Activated T-helper 1 cell treated with anti-CD3 and anti-CD28 coated beads, Interleukin-12 subunit alpha, Interleukin-12 subunit beta, Interleukin-2, Interleukin-4 antibody, amounts not matched to agents 30 ng/mL and 10 ng/mL and 1 ng/mL, durations not matched to agents 14 hours and 24 hours and 36 hours (primary cell): ENCODE data around the gene SMYD3. TPM values are rescaled to one million over a fixed set of nuclear protein-coding genes. Genes with fewer than 3 reads are reported as not detected.
"Not testable (repeated sequence)": the region's sequence is repeated elsewhere in the genome, so short reads cannot be mapped to it uniquely, and the experiment has no call there.

Experiments
- DNase-seq: peaks from one replicate; pipeline ENCODE4 v3.0.0; 2021; ENCODE audit warnings: low spot score
- H3K27ac Mint-ChIP-seq: one replicate; pipeline ENCODE4 v1.8.0; 2021; ENCODE audit warnings: mild to moderate bottlenecking, mixed read lengths
- H3K27me3 Mint-ChIP-seq: one replicate; pipeline ENCODE4 v1.8.0; 2022; ENCODE audit warnings: mild to moderate bottlenecking, moderate library complexity, mixed read lengths; ENCODE audit not compliant: insufficient read depth
- H3K36me3 Mint-ChIP-seq: one replicate; pipeline ENCODE4 v1.8.0; 2021; ENCODE audit warnings: low read depth, mixed read lengths
- H3K4me1 Mint-ChIP-seq: one replicate; pipeline ENCODE4 v1.8.0; 2021; ENCODE audit warnings: low read depth, mixed read lengths
- H3K4me3 Mint-ChIP-seq: one replicate; pipeline ENCODE4 v1.8.0; 2021; ENCODE audit warnings: mild to moderate bottlenecking, moderate library complexity, mixed read lengths
- H3K9me3 Mint-ChIP-seq: one replicate; pipeline ENCODE4 v1.8.0; 2021; ENCODE audit warnings: mixed read lengths
- intact Hi-C: fragments of 100-400 bp; cut with micrococcal nuclease; formaldehyde crosslinking; loops from one replicate; pipeline ENCODE4 v1.15.1; 2024
- total RNA-seq: library from RNA; stranded (reverse); gene quantifications from 2 replicates; pipeline ENCODE4 v1.2.3, GENCODE V29; 2022

SMYD3 gene
- total RNA-seq, 1 donor from 2014 or later = 21.7 TPM

DNA sequence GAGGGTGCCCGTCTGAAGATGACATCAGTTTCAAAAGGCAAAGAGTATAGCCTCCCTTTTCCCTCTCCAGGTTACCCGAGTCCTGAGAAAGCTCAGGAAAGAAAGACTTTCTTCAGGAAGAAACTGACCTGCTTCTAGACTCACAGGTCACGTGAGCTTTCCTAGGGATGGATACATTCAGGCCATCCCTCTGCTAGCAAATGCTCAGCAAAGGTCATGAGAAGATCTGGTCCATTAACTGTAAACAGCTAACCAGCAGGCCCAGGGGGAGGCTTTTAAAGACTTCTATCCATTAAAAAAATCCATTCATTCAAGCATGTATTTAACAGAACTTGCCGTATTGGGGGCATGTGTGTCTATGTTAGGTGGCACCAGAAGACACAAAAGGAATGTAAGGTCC lies 746.8 kb downstream of the SMYD3 start:
- Mint-ChIP-seq H3K36me3 (no peaks in the 10 kb centered on the region), H3K4me3 (no peak overlapping the region), H3K27ac (no peak overlapping the region), H3K4me1 (no peaks in the 10 kb centered on the region), H3K27me3 (no peaks in the 10 kb centered on the region), H3K9me3 (no peaks in the 10 kb centered on the region)
- intact Hi-C loops = no loop called here
- no peak for DNase-seq

DNA sequence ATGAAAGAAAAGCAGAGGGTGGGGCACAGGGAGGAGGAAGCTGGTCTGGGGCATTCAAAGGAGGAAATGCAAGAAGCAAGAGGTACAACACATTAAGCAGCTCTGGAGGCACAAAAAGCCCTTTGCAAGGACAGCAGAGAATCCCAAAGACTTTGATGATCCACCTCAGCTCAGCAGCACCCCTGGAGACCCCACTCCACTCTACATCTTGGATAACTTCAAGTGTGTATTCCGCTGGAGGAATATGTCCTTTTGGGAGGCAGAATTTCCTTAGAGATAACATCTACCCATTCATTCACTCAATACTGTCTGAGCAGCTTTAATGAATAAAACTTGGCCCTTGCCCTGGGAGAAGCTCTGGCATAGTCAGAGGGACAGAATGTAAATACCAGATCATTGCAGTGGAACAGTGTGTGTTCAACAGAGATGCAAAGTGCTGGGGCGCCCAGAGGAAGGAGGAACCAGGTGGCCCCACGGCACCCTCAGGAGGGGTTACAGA lies 752.6 kb downstream of the SMYD3 start:
- DNase-seq = no peak
- no peaks in the 10 kb centered on the region for H3K4me1 Mint-ChIP-seq
- no peaks in the 10 kb centered on the region for H3K36me3 Mint-ChIP-seq
- no peaks in the 10 kb centered on the region for H3K9me3 Mint-ChIP-seq
- no peak overlapping the region for H3K4me3 Mint-ChIP-seq
- intact Hi-C loops = no loop called here
- no peak overlapping the region for H3K27ac Mint-ChIP-seq
- H3K27me3 Mint-ChIP-seq = no peaks in the 10 kb centered on the region

DNA sequence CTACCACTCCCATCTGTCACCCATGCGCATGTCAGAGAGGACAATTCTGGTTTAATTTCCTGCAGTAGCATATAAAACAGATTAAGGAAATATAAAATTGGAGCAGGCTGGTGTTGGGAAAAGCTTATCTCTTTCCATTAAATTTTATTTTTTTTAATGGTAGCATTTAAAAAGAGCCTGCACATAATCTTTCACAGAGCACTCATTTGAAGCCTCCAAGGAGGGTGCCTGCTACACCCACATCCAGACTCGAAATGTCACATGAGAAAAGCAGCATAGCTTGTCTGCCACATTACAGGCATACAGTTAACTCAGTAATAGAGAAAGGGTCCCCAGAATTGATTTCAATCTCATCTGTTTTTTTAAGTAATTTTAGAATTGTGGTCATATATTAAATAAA lies 753.3 kb downstream of the SMYD3 start:
- H3K9me3 Mint-ChIP-seq = no peaks in the 10 kb centered on the region
- no peaks in the 10 kb centered on the region for H3K4me1 Mint-ChIP-seq
- no peak overlapping the region for H3K27ac Mint-ChIP-seq
- no peaks in the 10 kb centered on the region for H3K27me3 Mint-ChIP-seq
- H3K4me3 Mint-ChIP-seq = no peak overlapping the region
- DNase-seq = no peak
- intact Hi-C loops = no loop called here
- no peaks in the 10 kb centered on the region for H3K36me3 Mint-ChIP-seq

- no peaks in the 10 kb centered on the region for H3K9me3 Mint-ChIP-seq
- no peaks in the 10 kb centered on the region for H3K27me3 Mint-ChIP-seq
- intact Hi-C loops = no loop called here
- H3K27ac Mint-ChIP-seq = no peak overlapping the region
- no peak overlapping the region for H3K4me3 Mint-ChIP-seq
- no peaks in the 10 kb centered on the region for H3K4me1 Mint-ChIP-seq
- no peaks in the 10 kb centered on the region for H3K36me3 Mint-ChIP-seq
- no peak for DNase-seq
These were observed 754.5 kb downstream of the SMYD3 start for GRCh38 chr1:245752561-245752960.

DNA sequence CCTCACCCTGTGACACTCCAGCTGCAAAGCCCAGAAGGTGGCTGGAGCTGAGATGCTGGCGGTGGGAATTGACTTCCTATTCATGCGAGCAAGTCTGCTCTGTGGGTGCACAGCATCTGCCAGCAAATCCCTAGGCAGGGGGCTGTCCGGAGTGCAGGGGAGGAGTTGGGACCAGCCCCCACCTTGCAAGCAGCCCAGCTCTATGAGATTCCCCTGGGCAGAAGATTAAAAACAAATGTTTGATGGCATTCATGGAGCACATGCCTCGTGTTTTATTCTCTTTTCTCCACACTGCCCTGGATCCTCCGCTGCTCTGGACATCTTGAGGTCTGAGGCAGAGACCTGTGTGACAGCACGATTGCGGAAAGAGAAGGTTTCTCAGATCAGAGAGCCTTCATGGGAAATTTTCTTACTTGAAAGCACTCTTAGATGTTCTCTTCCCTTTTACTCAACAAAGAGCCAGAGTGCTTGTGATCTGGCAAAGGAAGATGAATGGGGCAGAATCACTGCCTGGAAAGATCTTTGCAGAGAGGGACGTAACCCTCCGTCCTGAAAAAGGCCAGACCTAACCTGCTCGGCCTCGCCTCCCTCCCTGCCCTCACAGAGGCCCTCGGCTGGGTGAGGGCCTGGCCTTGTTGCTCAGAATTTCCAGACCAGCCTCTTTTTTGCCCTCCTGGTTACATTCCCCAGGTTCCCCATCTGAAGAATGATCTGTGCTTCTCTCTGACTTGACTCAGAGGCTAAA lies 755.2 kb downstream of the SMYD3 start:
- no peak overlapping the region for H3K4me3 Mint-ChIP-seq
- no peak overlapping the region for H3K27ac Mint-ChIP-seq
- DNase-seq = no peak
- intact Hi-C loops = no loop called here
- H3K36me3 Mint-ChIP-seq = no peaks in the 10 kb centered on the region
- H3K27me3 Mint-ChIP-seq = no peaks in the 10 kb centered on the region
- H3K4me1 Mint-ChIP-seq = no peaks in the 10 kb centered on the region
- H3K9me3 Mint-ChIP-seq = peaks cover 2% of the 10 kb centered on the region

GRCh38 chr1:245751116-245751515 lies 756.0 kb downstream of the SMYD3 start:
- H3K9me3 Mint-ChIP-seq = peaks cover 10% of the 10 kb centered on the region
- intact Hi-C loops = no loop called here
- no peak overlapping the region for H3K4me3 Mint-ChIP-seq
- H3K36me3 Mint-ChIP-seq = no peaks in the 10 kb centered on the region
- H3K4me1 Mint-ChIP-seq = no peaks in the 10 kb centered on the region
- H3K27me3 Mint-ChIP-seq = no peaks in the 10 kb centered on the region
- no peak for DNase-seq
- no peak overlapping the region for H3K27ac Mint-ChIP-seq

DNA sequence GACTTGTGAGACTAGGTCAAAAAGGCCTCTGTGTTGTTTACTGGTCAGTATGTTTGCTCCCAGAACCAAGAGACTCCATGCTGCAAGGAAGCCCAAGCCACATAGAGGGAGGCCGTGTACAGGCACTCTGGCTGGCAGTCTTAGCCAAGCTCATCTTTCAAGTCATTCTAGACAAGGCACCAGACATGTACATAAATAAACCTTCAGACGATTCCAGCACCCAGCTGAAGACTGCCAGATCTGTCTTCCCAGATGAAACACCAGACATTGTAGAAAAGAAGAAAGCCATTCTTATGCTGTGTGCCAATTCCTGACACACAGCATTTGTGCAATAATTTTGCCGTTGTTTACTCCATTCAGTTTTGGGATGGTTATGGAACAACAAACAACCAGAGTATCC lies 756.8 kb downstream of the SMYD3 start:
- no peaks in the 10 kb centered on the region for H3K36me3 Mint-ChIP-seq
- H3K4me1 Mint-ChIP-seq = no peaks in the 10 kb centered on the region
- no peak overlapping the region for H3K4me3 Mint-ChIP-seq
- H3K9me3 Mint-ChIP-seq = peaks cover 10% of the 10 kb centered on the region
- intact Hi-C loops = no loop called here
- H3K27me3 Mint-ChIP-seq = no peaks in the 10 kb centered on the region
- DNase-seq = no peak
- H3K27ac Mint-ChIP-seq = no peak overlapping the region

DNA sequence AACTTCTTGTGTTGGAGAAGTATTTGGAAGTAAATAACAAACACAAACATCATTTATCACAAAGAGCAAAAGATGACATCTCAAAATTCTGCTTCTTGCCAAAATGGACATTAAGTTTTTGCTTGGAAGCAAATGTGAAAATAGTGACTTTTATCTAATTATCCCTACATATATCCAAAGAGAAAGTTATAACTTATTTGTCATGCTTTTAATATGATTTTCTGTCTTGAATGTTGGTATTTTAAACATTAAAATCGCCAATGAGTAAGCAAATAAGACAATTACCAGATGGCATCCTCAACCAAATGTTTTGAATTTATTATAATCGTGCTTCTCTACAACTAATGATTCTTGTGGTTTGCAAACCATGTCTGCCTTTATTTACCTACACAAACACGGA lies 758.0 kb downstream of the SMYD3 start:
- DNase-seq = no peak
- H3K4me3 Mint-ChIP-seq = no peak overlapping the region
- H3K4me1 Mint-ChIP-seq = no peaks in the 10 kb centered on the region
- H3K27ac Mint-ChIP-seq = no peak overlapping the region
- no peaks in the 10 kb centered on the region for H3K36me3 Mint-ChIP-seq
- H3K27me3 Mint-ChIP-seq = no peaks in the 10 kb centered on the region
- H3K9me3 Mint-ChIP-seq = peaks cover 10% of the 10 kb centered on the region
- intact Hi-C loops = no loop called here

GRCh38 chr1:245748646-245749045 lies 758.4 kb downstream of the SMYD3 start:
- no peak overlapping the region for H3K4me3 Mint-ChIP-seq
- DNase-seq = no peak
- no peaks in the 10 kb centered on the region for H3K4me1 Mint-ChIP-seq
- H3K27me3 Mint-ChIP-seq = no peaks in the 10 kb centered on the region
- intact Hi-C loops = no loop called here
- no peak overlapping the region for H3K27ac Mint-ChIP-seq
- no peaks in the 10 kb centered on the region for H3K36me3 Mint-ChIP-seq
- H3K9me3 Mint-ChIP-seq = peaks cover 10% of the 10 kb centered on the region

GRCh38 chr1:245748240-245748639 lies 758.8 kb downstream of the SMYD3 start:
- Mint-ChIP-seq H3K4me3 (no peak overlapping the region), H3K36me3 (no peaks in the 10 kb centered on the region), H3K4me1 (no peaks in the 10 kb centered on the region), H3K27me3 (no peaks in the 10 kb centered on the region), H3K27ac (no peak overlapping the region), H3K9me3 (peaks cover 10% of the 10 kb centered on the region)
- intact Hi-C loops = no loop called here
- no peak for DNase-seq

DNA sequence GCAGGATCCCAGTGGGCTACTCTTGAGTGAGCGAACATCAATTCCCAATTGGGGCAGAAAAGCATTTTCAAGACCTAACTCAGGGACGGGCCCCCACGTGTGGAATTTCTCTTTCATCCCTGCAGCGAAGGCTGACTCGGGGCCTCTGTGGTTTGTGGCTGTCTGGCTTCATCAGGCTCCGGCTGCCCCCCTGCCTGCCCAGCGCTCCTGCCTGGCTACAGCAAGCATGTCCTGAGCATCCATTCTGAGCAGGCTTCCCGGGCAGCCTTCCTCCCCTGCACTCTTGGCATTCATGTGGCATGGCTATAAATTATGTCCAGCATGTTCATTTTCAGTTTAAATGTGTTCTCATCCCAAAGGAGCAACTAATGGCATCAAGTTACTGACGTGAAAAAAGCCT lies 764.2 kb downstream of the SMYD3 start:
- H3K27me3 Mint-ChIP-seq = no peaks in the 10 kb centered on the region
- H3K27ac Mint-ChIP-seq = no peak overlapping the region
- no peak for DNase-seq
- H3K9me3 Mint-ChIP-seq = peaks cover 10% of the 10 kb centered on the region
- H3K4me1 Mint-ChIP-seq = no peaks in the 10 kb centered on the region
- H3K4me3 Mint-ChIP-seq = no peak overlapping the region
- intact Hi-C loops = no loop called here
- no peaks in the 10 kb centered on the region for H3K36me3 Mint-ChIP-seq

GRCh38 chr1:245740336-245740735 lies 766.7 kb downstream of the SMYD3 start:
- H3K4me1 Mint-ChIP-seq, DNase-seq, H3K27me3 Mint-ChIP-seq, intact Hi-C loops, H3K36me3 Mint-ChIP-seq, H3K9me3 Mint-ChIP-seq, H3K4me3 Mint-ChIP-seq, H3K27ac Mint-ChIP-seq: not testable (repeated sequence)

GRCh38 chr1:245730801-245731200 lies 776.3 kb downstream of the SMYD3 start:
- H3K4me3 Mint-ChIP-seq = no peak overlapping the region
- peaks cover 2% of the 10 kb centered on the region for H3K27me3 Mint-ChIP-seq
- intact Hi-C loops = no loop called here
- H3K36me3 Mint-ChIP-seq = no peaks in the 10 kb centered on the region
- H3K4me1 Mint-ChIP-seq = no peaks in the 10 kb centered on the region
- no peak for DNase-seq
- peaks cover 7% of the 10 kb centered on the region for H3K9me3 Mint-ChIP-seq
- no peak overlapping the region for H3K27ac Mint-ChIP-seq

- intact Hi-C loops, H3K4me3 Mint-ChIP-seq, DNase-seq, H3K27me3 Mint-ChIP-seq, H3K9me3 Mint-ChIP-seq, H3K4me1 Mint-ChIP-seq, H3K27ac Mint-ChIP-seq, H3K36me3 Mint-ChIP-seq: not testable (repeated sequence)
These were observed 779.0 kb downstream of the SMYD3 start for GRCh38 chr1:245728035-245728434.
